H1 (cell line): ENCODE data around the gene TOMM22.

Source experiments
- CHD1 ChIP-seq: IDR thresholded peaks from 2 replicates; pipeline ENCODE4 v1.6.1; 2012; ENCODE audit warnings: low read depth, low read length, improper control_type of control experiment
- CTCF ChIP-seq, 3 experiments: IDR thresholded peaks; 1 replicate in 2 of 3; 2 replicates in 1 of 3; pipeline versions ENCODE4 v1.5.1 to v1.6.1; 2011; ENCODE audit warnings: low read length in 3 of 3, mild to moderate bottlenecking in 3 of 3, inconsistent platforms in 2 of 3, low read depth in 1 of 3, moderate library complexity in 1 of 3; ENCODE audit not compliant: insufficient read depth in 1 of 3; ENCODE audit errors: control extremely low read depth in 1 of 3
- EP300 ChIP-seq, 2 experiments: IDR thresholded peaks; 1 replicate in 1 of 2; 2 replicates in 1 of 2; pipeline ENCODE4 v1.6.1; 2011 to 2012; ENCODE audit warnings: low read depth in 2 of 2, low read length in 2 of 2, mild to moderate bottlenecking in 2 of 2, borderline replicate concordance in 1 of 2, inconsistent platforms in 1 of 2, moderate library complexity in 1 of 2
- KDM1A ChIP-seq: fragments of 200-600, 300-600 bp; sonication (generic); IDR thresholded peaks from 2 replicates; pipeline ENCODE4 v1.7.1; 2016; ENCODE audit warnings: mild to moderate bottlenecking, low read length, borderline replicate concordance
- POLR2A ChIP-seq, 2 experiments: IDR thresholded peaks; 1 replicate in 1 of 2; 2 replicates in 1 of 2; pipeline ENCODE4 v1.6.1; 2011; ENCODE audit warnings: low read depth in 2 of 2, low read length in 2 of 2, mild to moderate bottlenecking in 2 of 2; ENCODE audit errors: control extremely low read depth in 1 of 2
- RAD21 ChIP-seq, 2 experiments: IDR thresholded peaks in 1 of 2; conservative IDR thresholded peaks in 1 of 2; 2 replicates each; pipeline ENCODE4 v1.6.1; 2011; ENCODE audit warnings: low read depth in 2 of 2, low read length in 2 of 2, improper control_type of control experiment in 1 of 2, inconsistent platforms in 1 of 2, mild to moderate bottlenecking in 1 of 2, moderate library complexity in 1 of 2
- SIX5 ChIP-seq: IDR thresholded peaks from 2 replicates; pipeline ENCODE4 v1.6.1; 2011; ENCODE audit warnings: mild to moderate bottlenecking, low read depth, low read length
- TEAD4 ChIP-seq: IDR thresholded peaks from 2 replicates; pipeline ENCODE4 v1.6.1; 2012; ENCODE audit warnings: low read depth, low read length, inconsistent platforms, mixed read lengths

GRCh38 chr22:38733329-38733723 lies 51.6 kb downstream of the TOMM22 start:
- TF ChIP-seq CTCF (IDR thresholded peaks at IDR 0.05; ENCODE audit: control extremely low read depth in 1 of 3, insufficient read depth in 1 of 3, low read depth in 1 of 3, low read length in 3 of 3) (peak; percentile 57 to 89 (median 70)), RAD21 (IDR thresholded peaks at IDR 0.05 in 1 of 2, conservative IDR thresholded peaks at IDR 0.05 in 1 of 2; ENCODE audit: low read depth in 2 of 2, low read length in 2 of 2) (peak; percentile 43 to 63), CHD1 (no peak), TEAD4 (no peak), EP300 (IDR thresholded peaks at IDR 0.05; ENCODE audit: borderline replicate concordance in 1 of 2, low read depth in 2 of 2, low read length in 2 of 2) (no peak), KDM1A (no peak), SIX5 (no peak), POLR2A (IDR thresholded peaks at IDR 0.05; ENCODE audit: control extremely low read depth in 1 of 2, low read depth in 2 of 2, low read length in 2 of 2) (no peak)
